ENCODE data around the gene LRBA. TPM values are rescaled to one million over a fixed set of nuclear protein-coding genes. Genes with fewer than 3 reads are reported as not detected.

The LRBA gene
- total RNA-seq, 1 experiment from 2014 or later: 55.3 TPM

GRCh38 chr4:150990993-150991392 is 24.1 kb downstream of the LRBA start:
- Mint-ChIP-seq H3K27ac (no peak overlapping the region), H3K9me3 (no peaks in the 10 kb centered on the region; a peak in 1 of 5 replicates), H3K4me1 (peaks cover 21 to 23% of the 10 kb centered on the region in 2 experiments), H3K36me3 (ENCODE audit: insufficient read depth in 1 of 3, low read depth in 3 of 3) (peaks cover 4 to 7% (median 6%) of the 10 kb centered on the region in 3 experiments; a peak in 4 of 7 replicates), H3K4me3 (no peak overlapping the region), H3K27me3 (ENCODE audit: low read depth) (no peaks in the 10 kb centered on the region)
- H3K18ac ChIP-seq (ENCODE audit: insufficient read length, low read depth, low read length): no peak overlapping the region
- H4K5ac ChIP-seq (ENCODE audit: insufficient read length, low read depth, low read length): no peak overlapping the region
- no peak overlapping the region for H2BK15ac ChIP-seq (ENCODE audit: low read depth, low read length)
- no CpG with 5 or more reads among the region's 2 CpGs for WGBS (ENCODE audit: extremely low coverage, insufficient read length, low lambda C conversion rate)
- no peak for DNase-seq
- H4K20me1 ChIP-seq (ENCODE audit: control insufficient read depth, insufficient read depth, insufficient read length): no peaks in the 10 kb centered on the region
- peaks cover 2% of the 10 kb centered on the region for H3K79me1 ChIP-seq (ENCODE audit: insufficient read depth, low read depth, low read length, poor library complexity, severe bottlenecking)
- H3K27ac ChIP-seq (ENCODE audit: insufficient read length, low read depth, low read length): no peak overlapping the region
- H2BK20ac ChIP-seq (ENCODE audit: low read depth, low read length, poor library complexity, severe bottlenecking): no peak overlapping the region
- no peaks in the 10 kb centered on the region for H3K27me3 ChIP-seq (ENCODE audit: insufficient read depth, low read length)
- no peak overlapping the region for H3K9ac ChIP-seq (ENCODE audit: extremely low read depth, insufficient read length, low read length)
- no peak overlapping the region for H3T11ph ChIP-seq (ENCODE audit: low read length)
- H2BK120ac ChIP-seq (ENCODE audit: low read depth, low read length, poor library complexity, severe bottlenecking): no peak overlapping the region
- H3K4me1 ChIP-seq (ENCODE audit: insufficient read depth, low read length): no peaks in the 10 kb centered on the region; the same call in 1 of the 2 replicates
- H3K56ac ChIP-seq (ENCODE audit: insufficient read length, low read depth, low read length): no peak overlapping the region
- H3K79me2 ChIP-seq (ENCODE audit: insufficient read depth, low read length): peaks cover 10% of the 10 kb centered on the region; the same call in 1 of the 2 replicates
- no peak overlapping the region for H4K8ac ChIP-seq (replicated peaks; ENCODE audit: insufficient read length, low read depth, low read length)
- H3K23me2 ChIP-seq (ENCODE audit: insufficient read length, low read depth, low read length, poor library complexity, severe bottlenecking): no peaks in the 10 kb centered on the region
- H4K91ac ChIP-seq (ENCODE audit: insufficient read length, low read depth, low read length): no peak overlapping the region
- H3K4ac ChIP-seq (ENCODE audit: low read depth, low read length): no peak overlapping the region
- H2BK12ac ChIP-seq (ENCODE audit: insufficient read length, low read depth, low read length): no peak overlapping the region
- H3K23ac ChIP-seq (ENCODE audit: insufficient read length, low read depth, low read length): no peak overlapping the region
- no peaks in the 10 kb centered on the region for H3K9me3 ChIP-seq (ENCODE audit: control insufficient read depth, low read depth, low read length)
- H3K4me2 ChIP-seq (ENCODE audit: insufficient read depth, insufficient read length, low read length): no peak overlapping the region
- H3K14ac ChIP-seq (ENCODE audit: insufficient read depth, low read length): no peak overlapping the region
- H2AK5ac ChIP-seq (ENCODE audit: insufficient read length, low read length): no peak overlapping the region
- no peak overlapping the region for H2BK5ac ChIP-seq (ENCODE audit: insufficient read length, low read length)
- no peak overlapping the region for H2AFZ ChIP-seq (ENCODE audit: low read length)
- TF ChIP-seq CTCF (conservative IDR thresholded peaks at IDR 0.05): no peak
